ENCODE measurements around the gene PRCC.
A peak's percentile ranks its signal among the peaks of the same experiment; 100 is the strongest.

Gene PRCC

GRCh38 chr1:156801409-156802121, 34.2 kb downstream of the PRCC start:
- no peak for DNase-seq

- no peak for DNase-seq
Measured at GRCh38 chr1:156802421-156802935, 35.1 kb downstream of the PRCC start.

GRCh38 chr1:156803086-156803851, 35.9 kb downstream of the PRCC start:
- DNase-seq: no peak

GRCh38 chr1:156804026-156804425, 36.7 kb downstream of the PRCC start:
- DNase-seq: no peak

GRCh38 chr1:156804572-156805243, 37.4 kb downstream of the PRCC start:
- DNase-seq: peak; percentile 47

- no peak for DNase-seq
Measured at GRCh38 chr1:156805766-156806511, 38.6 kb downstream of the PRCC start.

- DNase-seq: no peak
Measured at GRCh38 chr1:156806512-156807440, 39.4 kb downstream of the PRCC start.

GRCh38 chr1:156807627-156808026, 40.3 kb downstream of the PRCC start:
- DNase-seq: no peak

- no peak for DNase-seq
Measured at GRCh38 chr1:156808186-156809030, 41.1 kb downstream of the PRCC start.

- no peak for DNase-seq
Measured at GRCh38 chr1:156809281-156809680, 41.9 kb downstream of the PRCC start.

GRCh38 chr1:156809711-156810366, 42.5 kb downstream of the PRCC start:
- no peak for DNase-seq

GRCh38 chr1:156811168-156811567, 43.8 kb downstream of the PRCC start:
- DNase-seq: no peak

GRCh38 chr1:156812293-156812990, 45.1 kb downstream of the PRCC start:
- no peak for DNase-seq

- DNase-seq: no peak
Measured at GRCh38 chr1:156813298-156813697, 46.0 kb downstream of the PRCC start.

- peak; percentile 66 for DNase-seq
Measured at GRCh38 chr1:156813750-156814570, 46.6 kb downstream of the PRCC start.

- DNase-seq: no peak
Measured at GRCh38 chr1:156814571-156815260, 47.4 kb downstream of the PRCC start.

- no peak for DNase-seq
Measured at GRCh38 chr1:156815307-156815826, 48.0 kb downstream of the PRCC start.

GRCh38 chr1:156815961-156816422, 48.7 kb downstream of the PRCC start:
- DNase-seq: no peak

Data from midbrain (tissue), 1 donor.